ENCODE results near the gene ZFP30. TPM values are rescaled to one million over a fixed set of nuclear protein-coding genes. Genes with fewer than 3 reads are reported as not detected.

The ZFP30 gene
- total RNA-seq, 1 experiment from 2014 or later = 10.1 TPM

DNA sequence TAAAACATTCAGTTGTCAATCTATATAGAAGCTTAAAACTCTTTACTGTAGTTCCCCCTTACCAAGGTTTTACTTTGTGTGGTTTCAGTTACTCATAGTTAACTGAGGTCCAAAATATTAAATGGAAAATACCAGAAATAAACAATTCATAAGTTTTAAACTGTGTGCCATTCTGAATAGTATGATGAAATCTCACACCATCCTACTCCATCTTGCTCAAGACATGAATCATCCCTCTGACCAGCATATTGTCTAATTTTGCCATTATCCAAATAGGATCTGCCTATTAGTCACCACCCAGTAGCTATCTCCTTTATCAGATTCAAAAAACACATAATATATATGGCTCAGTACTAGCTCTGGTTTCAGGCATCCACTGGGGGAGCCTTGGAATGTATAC lies 83.1 kb downstream of the ZFP30 start:
- Histone ChIP-seq H3K4ac (ENCODE audit: low read depth, low read length) (no peak overlapping the region), H3K23me2 (ENCODE audit: insufficient read length, low read depth, low read length, poor library complexity, severe bottlenecking) (no peaks in the 10 kb centered on the region), H2AK5ac (ENCODE audit: insufficient read length, low read length) (no peak overlapping the region), H3K18ac (ENCODE audit: insufficient read length, low read depth, low read length) (no peak overlapping the region), H3K27me3 (ENCODE audit: insufficient read depth, low read length) (no peaks in the 10 kb centered on the region), H3K27ac (ENCODE audit: insufficient read length, low read depth, low read length) (no peak overlapping the region), H4K91ac (ENCODE audit: insufficient read length, low read depth, low read length) (no peak overlapping the region), H2BK120ac (ENCODE audit: low read depth, low read length, poor library complexity, severe bottlenecking) (no peak overlapping the region), H3K23ac (ENCODE audit: insufficient read length, low read depth, low read length) (no peak overlapping the region), H2BK12ac (ENCODE audit: insufficient read length, low read depth, low read length) (no peak overlapping the region), H3T11ph (ENCODE audit: low read length) (no peak overlapping the region), H2AFZ (ENCODE audit: low read length) (no peak overlapping the region), H3K14ac (ENCODE audit: insufficient read depth, low read length) (no peak overlapping the region), H3K4me1 (ENCODE audit: insufficient read depth, low read length) (no peaks in the 10 kb centered on the region), H4K8ac (replicated peaks; ENCODE audit: insufficient read length, low read depth, low read length) (no peak overlapping the region), H2BK20ac (ENCODE audit: low read depth, low read length, poor library complexity, severe bottlenecking) (no peak overlapping the region), H2BK5ac (ENCODE audit: insufficient read length, low read length) (no peak overlapping the region), H3K79me2 (ENCODE audit: insufficient read depth, low read length) (no peaks in the 10 kb centered on the region), H4K5ac (ENCODE audit: insufficient read length, low read depth, low read length) (no peak overlapping the region), H3K79me1 (ENCODE audit: insufficient read depth, low read depth, low read length, poor library complexity, severe bottlenecking) (no peaks in the 10 kb centered on the region), H2BK15ac (ENCODE audit: low read depth, low read length) (no peak overlapping the region), H3K56ac (ENCODE audit: insufficient read length, low read depth, low read length) (no peak overlapping the region), H3K9me3 (ENCODE audit: control insufficient read depth, low read depth, low read length) (peaks cover 41% of the 10 kb centered on the region), H4K20me1 (ENCODE audit: control insufficient read depth, insufficient read depth, insufficient read length) (no peaks in the 10 kb centered on the region), H3K9ac (ENCODE audit: extremely low read depth, insufficient read length, low read length) (no peak overlapping the region), H3K4me2 (ENCODE audit: insufficient read depth, insufficient read length, low read length) (no peak overlapping the region)
- Mint-ChIP-seq H3K27me3 (ENCODE audit: low read depth) (no peaks in the 10 kb centered on the region), H3K4me1 (no peaks in the 10 kb centered on the region), H3K9me3 (peaks cover 44 to 50% of the 10 kb centered on the region in 2 experiments), H3K4me3 (no peak overlapping the region), H3K36me3 (ENCODE audit: insufficient read depth in 1 of 3, low read depth in 3 of 3) (peaks cover 55 to 67% (median 66%) of the 10 kb centered on the region in 3 experiments), H3K27ac (no peak overlapping the region)
- no peak for DNase-seq
- TF ChIP-seq, protein P1, sequence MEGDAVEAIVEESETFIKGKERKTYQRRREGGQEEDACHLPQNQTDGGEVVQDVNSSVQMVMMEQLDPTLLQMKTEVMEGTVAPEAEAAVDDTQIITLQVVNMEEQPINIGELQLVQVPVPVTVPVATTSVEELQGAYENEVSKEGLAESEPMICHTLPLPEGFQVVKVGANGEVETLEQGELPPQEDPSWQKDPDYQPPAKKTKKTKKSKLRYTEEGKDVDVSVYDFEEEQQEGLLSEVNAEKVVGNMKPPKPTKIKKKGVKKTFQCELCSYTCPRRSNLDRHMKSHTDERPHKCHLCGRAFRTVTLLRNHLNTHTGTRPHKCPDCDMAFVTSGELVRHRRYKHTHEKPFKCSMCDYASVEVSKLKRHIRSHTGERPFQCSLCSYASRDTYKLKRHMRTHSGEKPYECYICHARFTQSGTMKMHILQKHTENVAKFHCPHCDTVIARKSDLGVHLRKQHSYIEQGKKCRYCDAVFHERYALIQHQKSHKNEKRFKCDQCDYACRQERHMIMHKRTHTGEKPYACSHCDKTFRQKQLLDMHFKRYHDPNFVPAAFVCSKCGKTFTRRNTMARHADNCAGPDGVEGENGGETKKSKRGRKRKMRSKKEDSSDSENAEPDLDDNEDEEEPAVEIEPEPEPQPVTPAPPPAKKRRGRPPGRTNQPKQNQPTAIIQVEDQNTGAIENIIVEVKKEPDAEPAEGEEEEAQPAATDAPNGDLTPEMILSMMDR (conservative IDR thresholded peaks at IDR 0.05) = no peak

All from H9 (cell line).